PC-3 (cell line): ENCODE data around the gene APOM. TPM values are rescaled to one million over a fixed set of nuclear protein-coding genes. Genes with fewer than 3 reads are reported as not detected.

Source experiments
- ATAC-seq: fragments of 200-7000 bp; cut with Tn5 transposase; 2 replicates; pipeline ENCODE4 v1.9.1; 2020; ENCODE audit warnings: mild to moderate bottlenecking, moderate library complexity
- BruUV-seq: library from RNA; stranded (reverse); fragments of 400-500 nt; replicated peaks from 2 replicates; lab custom pipeline; 2021; lab: Mats Ljungman, UMichigan
- CTCF ChIA-PET: fragments of 300-600 bp; sonication (Branson Sonifier 250); formaldehyde crosslinking; loops from one replicate; lab custom pipeline; 2022; ENCODE audit warnings: antibody characterized with exemption; lab: Charles Lee
- POLR2A ChIA-PET: fragments of 300-600 bp; sonication (Branson Sonifier 250); formaldehyde crosslinking; loops from one replicate; lab custom pipeline; 2022; ENCODE audit warnings: antibody characterized with exemption; ENCODE audit not compliant: unreplicated experiment; lab: Charles Lee
- DNase-seq: peaks from one replicate; pipeline ENCODE4 v3.0.0-alpha.2; 2015
- H2AFZ ChIP-seq: fragments of 300-600 bp; sonication (generic); 2 replicates; pipeline ENCODE4 v1.6.0; 2016; ENCODE audit warnings: antibody characterized with exemption, low read length
- H3F3A ChIP-seq: fragments of 300-600 bp; sonication (generic); one replicate; pipeline ENCODE4 v1.6.0; 2017; ENCODE audit warnings: antibody characterized with exemption, low read length, control low read depth, mild to moderate bottlenecking; ENCODE audit not compliant: unreplicated experiment
- H3K27ac ChIP-seq: fragments of 300-600 bp; sonication (generic); 2 replicates; pipeline ENCODE4 v1.5.1; 2016; ENCODE audit warnings: mild to moderate bottlenecking, low read length
- H3K27me3 ChIP-seq: fragments of 300-600 bp; sonication (generic); 2 replicates; pipeline ENCODE4 v1.6.1; 2016; ENCODE audit warnings: low read length, mixed read lengths
- H3K36me3 ChIP-seq: fragments of 300-600 bp; sonication (generic); 2 replicates; pipeline ENCODE4 v1.6.1; 2016; ENCODE audit warnings: low read depth, mixed run types, low read length, mixed read lengths
- H3K4me1 ChIP-seq: fragments of 300-600 bp; sonication (generic); 2 replicates; pipeline ENCODE4 v1.5.1; 2016; ENCODE audit warnings: low read length; ENCODE audit not compliant: insufficient read depth
- H3K4me2 ChIP-seq: fragments of 300-600 bp; sonication (generic); 2 replicates; pipeline ENCODE4 v1.6.0; 2016; ENCODE audit warnings: low read length
- H3K4me3 ChIP-seq: fragments of 300-600 bp; sonication (generic); 2 replicates; pipeline ENCODE4 v1.5.1; 2016; ENCODE audit warnings: mild to moderate bottlenecking, low read length, mixed read lengths
- H3K79me2 ChIP-seq: fragments of 300-600 bp; sonication (generic); 2 replicates; pipeline ENCODE4 v1.6.1; 2017; ENCODE audit warnings: low read length, mixed read lengths
- H3K9ac ChIP-seq: fragments of 300-600 bp; sonication (generic); 2 replicates; pipeline ENCODE4 v1.6.0; 2016; ENCODE audit warnings: mild to moderate bottlenecking, low read length
- H3K9me2 ChIP-seq: fragments of 300-600 bp; sonication (generic); replicated peaks from 2 replicates; pipeline ENCODE4 v1.6.1; 2016; ENCODE audit warnings: mixed run types, low read length, mixed read lengths
- H3K9me3 ChIP-seq: fragments of 300-600 bp; sonication (generic); 2 replicates; pipeline ENCODE4 v1.6.1; 2016; ENCODE audit warnings: low read length, mixed read lengths
- H4K20me1 ChIP-seq: fragments of 300-600 bp; sonication (generic); 2 replicates; pipeline ENCODE4 v1.6.1; 2016; ENCODE audit warnings: low read length, mixed read lengths
- EZH2 ChIP-seq: fragments of 300-600 bp; sonication (generic); IDR thresholded peaks from one replicate; pipeline ENCODE4 v1.6.1; 2017; ENCODE audit warnings: antibody characterized with exemption, mild to moderate bottlenecking, low read length; ENCODE audit not compliant: unreplicated experiment
- EZH2phosphoT487 ChIP-seq: fragments of 300-600 bp; sonication (generic); IDR thresholded peaks from 2 replicates; pipeline ENCODE4 v1.6.1; 2018; ENCODE audit warnings: mild to moderate bottlenecking, antibody characterized with exemption, low read length, borderline replicate concordance
- intact Hi-C: fragments of 100-400 bp; cut with micrococcal nuclease; formaldehyde crosslinking; loops from 2 replicates; pipeline ENCODE4 v1.9.0; 2023
- total RNA-seq: library from RNA; depleted of rRNA; stranded (reverse); fragments of >200 nt; gene quantifications from 2 replicates; pipeline ENCODE4 v1.2.3, GENCODE V29; 2014
- TF ChIP-seq, protein P1 (sequence below): fragments of 300-600 bp; sonication (generic); conservative IDR thresholded peaks from 2 replicates; pipeline ENCODE4 v1.5.1; 2017; ENCODE audit warnings: antibody characterized with exemption, low read depth, mild to moderate bottlenecking, low read length

APOM gene
- total RNA-seq, 1 experiment from 2014 or later: 2.2 TPM

DNA sequence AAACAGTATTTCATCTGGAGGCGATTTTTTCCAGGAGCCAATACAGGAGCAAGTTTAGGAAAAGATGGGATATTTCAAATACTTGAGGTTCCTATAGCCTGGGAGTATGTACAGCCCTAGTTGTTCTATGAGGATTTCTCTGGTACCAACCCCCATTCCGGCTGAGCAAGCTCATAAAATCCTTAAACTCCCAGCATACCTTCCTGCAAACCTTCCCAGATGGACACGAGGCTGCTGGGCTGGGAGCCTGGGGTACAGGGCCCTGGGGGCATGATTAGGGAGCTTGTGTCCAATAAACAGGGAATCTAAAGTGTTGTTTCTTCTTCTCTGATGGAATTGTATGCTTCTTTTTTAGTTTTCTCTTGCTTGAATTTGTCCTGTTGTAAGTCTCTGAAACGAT, 33.7 kb upstream of the APOM start:
- Histone ChIP-seq H3K9me2 (no peaks in the 10 kb centered on the region), H3K9me3 (no peaks in the 10 kb centered on the region), H3K36me3 (peaks cover 35% of the 10 kb centered on the region), H3K27me3 (no peaks in the 10 kb centered on the region), H3K4me1 (peaks cover 17% of the 10 kb centered on the region), H2AFZ (no peak overlapping the region), H4K20me1 (peaks cover 24% of the 10 kb centered on the region), H3K27ac (peak overlapping the region; percentile 79), H3K79me2 (peaks cover 52% of the 10 kb centered on the region), H3F3A (no peaks in the 10 kb centered on the region), H3K9ac (peak overlapping the region; percentile 99), H3K4me3 (peak overlapping the region; percentile 99), H3K4me2 (peak overlapping the region; percentile 98)
- TF ChIP-seq EZH2phosphoT487: no peak
- TF ChIP-seq, protein P1, sequence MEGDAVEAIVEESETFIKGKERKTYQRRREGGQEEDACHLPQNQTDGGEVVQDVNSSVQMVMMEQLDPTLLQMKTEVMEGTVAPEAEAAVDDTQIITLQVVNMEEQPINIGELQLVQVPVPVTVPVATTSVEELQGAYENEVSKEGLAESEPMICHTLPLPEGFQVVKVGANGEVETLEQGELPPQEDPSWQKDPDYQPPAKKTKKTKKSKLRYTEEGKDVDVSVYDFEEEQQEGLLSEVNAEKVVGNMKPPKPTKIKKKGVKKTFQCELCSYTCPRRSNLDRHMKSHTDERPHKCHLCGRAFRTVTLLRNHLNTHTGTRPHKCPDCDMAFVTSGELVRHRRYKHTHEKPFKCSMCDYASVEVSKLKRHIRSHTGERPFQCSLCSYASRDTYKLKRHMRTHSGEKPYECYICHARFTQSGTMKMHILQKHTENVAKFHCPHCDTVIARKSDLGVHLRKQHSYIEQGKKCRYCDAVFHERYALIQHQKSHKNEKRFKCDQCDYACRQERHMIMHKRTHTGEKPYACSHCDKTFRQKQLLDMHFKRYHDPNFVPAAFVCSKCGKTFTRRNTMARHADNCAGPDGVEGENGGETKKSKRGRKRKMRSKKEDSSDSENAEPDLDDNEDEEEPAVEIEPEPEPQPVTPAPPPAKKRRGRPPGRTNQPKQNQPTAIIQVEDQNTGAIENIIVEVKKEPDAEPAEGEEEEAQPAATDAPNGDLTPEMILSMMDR: no peak
- no peak for TF ChIP-seq EZH2
- intact Hi-C loops: no loop called here
- no TSS peak for BruUV-seq
- ChIA-PET POLR2A (interaction anchor here (0.8 kb wide), 1 partner anchor 30 kb away, joined by 7 read pairs; no protein-coding TSS in a partner anchor), CTCF (no interaction called here)
- ATAC-seq: no peak
- DNase-seq: peak; percentile 53

DNA sequence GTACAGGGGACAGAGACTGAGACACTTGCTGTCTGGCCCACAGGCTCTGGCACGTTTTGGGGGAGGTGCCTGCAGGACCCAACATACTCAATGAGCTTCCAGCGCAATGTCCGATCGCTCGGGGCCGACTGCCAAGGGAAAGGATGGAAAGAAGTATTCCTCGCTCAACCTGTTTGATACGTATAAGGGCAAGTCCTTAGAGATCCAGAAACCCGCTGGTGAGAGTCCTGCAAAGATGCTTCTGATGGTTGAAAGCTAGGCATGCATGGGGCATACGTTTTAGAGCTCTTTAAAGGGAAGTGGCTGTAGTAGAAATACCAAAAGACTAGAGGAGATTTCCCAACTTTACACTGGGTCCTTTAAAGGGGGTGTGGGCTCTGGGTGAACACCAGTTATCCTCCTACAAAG, 33.0 kb upstream of the APOM start:
- no peaks in the 10 kb centered on the region for H3K9me2 ChIP-seq
- H3K27me3 ChIP-seq: no peaks in the 10 kb centered on the region
- H3K4me3 ChIP-seq: peak overlapping the region; percentile 99
- ChIA-PET CTCF (no interaction called here), POLR2A (interaction anchor here (0.5 kb wide), 1 partner anchor 29 kb away, joined by 4 read pairs; no protein-coding TSS in a partner anchor)
- peak overlapping the region; percentile 99 for H3K9ac ChIP-seq
- DNase-seq: peak; percentile 60
- H3F3A ChIP-seq: no peaks in the 10 kb centered on the region
- intact Hi-C loops: no loop called here
- H3K36me3 ChIP-seq: peaks cover 42% of the 10 kb centered on the region
- peaks cover 24% of the 10 kb centered on the region for H4K20me1 ChIP-seq
- H3K79me2 ChIP-seq: peaks cover 52% of the 10 kb centered on the region
- peak overlapping the region; percentile 79 for H3K27ac ChIP-seq
- no peak overlapping the region for H2AFZ ChIP-seq
- ATAC-seq: no peak
- H3K9me3 ChIP-seq: no peaks in the 10 kb centered on the region
- TF ChIP-seq EZH2 (no peak), EZH2phosphoT487 (no peak)
- TF ChIP-seq, protein P1: no peak
- peak overlapping the region; percentile 98 for H3K4me2 ChIP-seq
- BruUV-seq: no TSS peak
- H3K4me1 ChIP-seq: peaks cover 17% of the 10 kb centered on the region

DNA sequence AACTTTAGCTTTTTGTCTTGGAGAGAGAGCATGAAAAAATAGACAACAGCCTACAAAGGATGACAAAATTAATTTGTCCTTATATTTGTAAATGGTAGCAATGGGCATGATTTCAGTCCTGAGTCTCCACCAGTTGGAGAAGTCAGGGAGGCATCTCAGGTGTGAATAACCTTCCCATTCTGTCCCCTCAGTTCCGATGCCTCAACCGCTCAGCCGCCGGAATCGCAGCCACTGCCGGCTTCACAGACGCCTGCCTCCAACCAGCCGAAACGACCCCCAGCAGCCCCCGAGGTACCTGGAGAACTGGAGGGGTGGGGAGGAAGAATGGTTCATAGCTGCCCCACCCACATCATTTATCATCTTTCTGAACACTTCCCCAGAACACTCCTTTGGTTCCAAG, 31.6 kb upstream of the APOM start:
- H3K79me2 ChIP-seq: peaks cover 52% of the 10 kb centered on the region
- TF ChIP-seq, protein P1: no peak
- no peak for TF ChIP-seq EZH2phosphoT487
- TF ChIP-seq EZH2: no peak
- H3K27ac ChIP-seq: no peak overlapping the region
- no peaks in the 10 kb centered on the region for H3K9me3 ChIP-seq
- H3K9ac ChIP-seq: no peak overlapping the region
- no peaks in the 10 kb centered on the region for H3K27me3 ChIP-seq
- no peaks in the 10 kb centered on the region for H3F3A ChIP-seq
- H3K36me3 ChIP-seq: peaks cover 55% of the 10 kb centered on the region
- peaks cover 17% of the 10 kb centered on the region for H3K4me1 ChIP-seq
- ChIA-PET POLR2A (no interaction called here), CTCF (no interaction called here)
- H2AFZ ChIP-seq: no peak overlapping the region
- H3K9me2 ChIP-seq: no peaks in the 10 kb centered on the region
- H4K20me1 ChIP-seq: peaks cover 24% of the 10 kb centered on the region
- no TSS peak for BruUV-seq
- intact Hi-C loops: no loop called here
- no peak for ATAC-seq
- H3K4me3 ChIP-seq: no peak overlapping the region
- no peak for DNase-seq
- H3K4me2 ChIP-seq: no peak overlapping the region
